GM12892 (cell line): ENCODE results near the gene GOLGA8B.
A peak's percentile ranks its signal among the peaks of the same experiment; 100 is the strongest.
"Not testable (repeated sequence)": the region's sequence is repeated elsewhere in the genome, so short reads cannot be mapped to it uniquely, and the experiment has no call there.

ENCODE experiments used
- DNase-seq: peaks from one replicate; pipeline ENCODE4 v3.0.0; 2011; ENCODE audit not compliant: insufficient read length
- FAIRE-seq: peaks from 2 replicates; lab custom pipeline; 2011; peaks lifted over from hg19 to GRCh38; lab: Jason Lieb, UNC

GOLGA8B gene

GRCh38 chr15:34564711-34565110 is 18.7 kb downstream of the GOLGA8B start:
- not testable (repeated sequence) for DNase-seq, FAIRE-seq

DNA sequence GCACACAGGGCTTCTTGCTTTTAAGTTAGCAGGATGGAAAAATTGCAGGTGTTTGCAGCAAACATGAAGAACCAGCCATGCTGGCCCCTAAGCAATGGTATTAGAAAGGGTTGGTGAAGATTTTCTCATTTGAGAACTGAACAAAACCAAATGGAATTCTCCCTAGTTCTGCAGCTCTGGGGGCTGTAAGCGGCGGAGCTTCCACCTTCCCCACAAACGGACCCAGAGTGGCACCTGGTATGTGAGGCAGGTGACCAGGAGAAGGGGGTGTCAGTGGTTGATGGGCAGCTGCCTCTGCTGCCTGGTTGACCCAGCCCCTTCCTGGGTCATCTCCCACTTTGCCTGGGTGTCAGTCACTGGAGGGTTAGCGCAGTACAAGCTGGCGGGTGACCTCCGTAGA is 22.6 kb downstream of the GOLGA8B start:
- DNase-seq, FAIRE-seq: not testable (repeated sequence)

- not testable (repeated sequence) for FAIRE-seq, DNase-seq
Measured at GRCh38 chr15:34559764-34560163, 23.7 kb downstream of the GOLGA8B start.

- not testable (repeated sequence) for DNase-seq, FAIRE-seq
Measured at GRCh38 chr15:34555162-34555561, 28.3 kb downstream of the GOLGA8B start.

DNA sequence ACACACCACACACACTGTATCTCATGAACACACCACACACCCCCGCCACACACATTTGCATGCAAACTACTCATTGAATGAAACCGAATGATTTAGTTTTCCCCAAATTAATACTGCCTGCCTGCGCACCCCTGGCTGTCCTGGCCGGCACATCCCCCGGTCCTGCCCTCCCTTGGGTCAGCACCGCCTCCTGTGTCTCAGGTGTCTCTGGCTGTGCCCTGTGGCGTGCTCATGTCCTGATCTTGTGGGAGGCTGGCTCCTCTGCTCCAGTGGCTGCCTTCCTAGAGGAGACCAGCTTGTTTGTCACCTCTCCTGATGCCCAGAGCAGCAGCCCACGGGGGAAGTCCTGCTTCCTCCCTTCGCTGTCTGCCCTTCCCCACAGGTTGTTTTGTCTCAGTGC is 28.7 kb downstream of the GOLGA8B start:
- DNase-seq, FAIRE-seq: not testable (repeated sequence)

DNA sequence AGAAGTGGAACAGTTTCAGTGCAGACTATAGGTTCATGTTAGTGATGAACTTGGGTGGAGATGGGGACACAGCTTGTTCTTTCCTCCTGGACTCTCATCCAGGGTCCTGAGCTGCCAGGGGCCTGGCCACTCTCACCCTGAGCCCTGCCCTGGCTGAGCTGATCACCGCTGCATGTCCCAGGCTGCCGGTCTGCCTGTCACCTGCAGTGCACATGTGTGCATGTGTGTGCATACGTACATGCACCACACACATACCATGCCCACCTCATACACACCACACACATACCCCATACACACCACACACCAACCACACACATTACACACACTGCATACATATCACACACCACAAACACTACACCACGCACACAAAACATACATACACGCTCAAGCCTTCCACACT is 29.3 kb downstream of the GOLGA8B start:
- DNase-seq = not testable (repeated sequence)

GRCh38 chr15:34550129-34550528 is 33.3 kb downstream of the GOLGA8B start:
- peak; percentile 48 for FAIRE-seq
- not testable (repeated sequence) for DNase-seq

More for the DNA sequence above, 29.3 kb downstream of the GOLGA8B start:
- peak; percentile 65 for FAIRE-seq

DNA sequence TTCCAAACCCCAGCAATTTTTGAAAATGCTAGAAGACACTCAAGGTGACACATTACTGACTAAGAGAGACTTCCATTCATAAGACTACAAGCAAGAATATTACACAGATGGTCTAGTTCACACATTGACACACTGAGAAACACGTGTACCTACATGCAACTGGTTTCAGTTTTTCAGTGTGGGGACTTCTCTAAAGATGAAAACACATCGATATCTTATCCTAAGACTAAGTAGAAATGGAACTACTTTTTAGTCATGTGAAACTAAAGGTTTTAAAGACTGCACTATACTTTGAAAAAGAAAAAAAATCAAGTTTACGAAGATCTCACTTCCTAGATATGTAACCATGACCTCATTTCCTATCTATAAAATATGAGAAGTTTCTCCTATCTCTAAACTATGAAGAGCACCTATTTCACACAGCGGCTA is 34.1 kb downstream of the GOLGA8B start:
- FAIRE-seq = peak; percentile 38
- not testable (repeated sequence) for DNase-seq

DNA sequence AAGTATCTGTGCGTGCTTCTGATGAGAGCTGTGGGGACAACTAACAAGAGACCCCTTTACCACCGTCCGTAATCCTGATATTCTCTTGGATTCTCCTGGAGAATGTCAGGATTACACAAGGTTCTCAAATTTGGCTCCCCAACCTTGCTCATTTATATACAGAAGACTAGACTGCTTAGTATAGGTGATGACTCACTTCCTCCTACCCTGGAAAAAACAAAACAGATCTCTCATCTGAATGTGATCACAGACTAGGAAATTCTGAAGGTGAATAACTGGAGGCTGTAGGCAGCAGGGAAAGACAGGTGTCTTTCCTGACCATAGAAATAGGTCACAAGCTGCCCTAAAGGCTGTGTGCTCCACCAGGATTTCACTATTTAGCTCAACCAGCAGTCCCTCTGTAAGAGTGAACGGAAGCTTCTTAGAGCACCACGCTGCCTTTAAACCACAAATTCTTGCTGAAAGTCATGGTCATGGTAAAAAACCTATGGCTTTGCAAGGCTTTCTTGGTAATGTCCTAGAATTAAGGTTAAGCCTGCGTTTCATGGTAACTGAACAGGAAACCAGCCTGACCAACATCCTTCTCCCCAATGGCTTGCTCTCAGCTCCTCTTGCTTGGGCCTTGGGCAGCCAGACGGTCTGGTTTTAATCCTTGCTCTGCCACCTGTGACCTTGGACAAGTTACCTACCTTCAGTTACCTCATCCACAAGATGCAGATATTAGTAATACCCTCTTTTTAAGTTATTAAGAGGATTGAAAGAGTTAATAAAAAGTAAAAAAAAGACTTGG is 39.4 kb downstream of the GOLGA8B start:
- not testable (repeated sequence) for DNase-seq, FAIRE-seq

DNA sequence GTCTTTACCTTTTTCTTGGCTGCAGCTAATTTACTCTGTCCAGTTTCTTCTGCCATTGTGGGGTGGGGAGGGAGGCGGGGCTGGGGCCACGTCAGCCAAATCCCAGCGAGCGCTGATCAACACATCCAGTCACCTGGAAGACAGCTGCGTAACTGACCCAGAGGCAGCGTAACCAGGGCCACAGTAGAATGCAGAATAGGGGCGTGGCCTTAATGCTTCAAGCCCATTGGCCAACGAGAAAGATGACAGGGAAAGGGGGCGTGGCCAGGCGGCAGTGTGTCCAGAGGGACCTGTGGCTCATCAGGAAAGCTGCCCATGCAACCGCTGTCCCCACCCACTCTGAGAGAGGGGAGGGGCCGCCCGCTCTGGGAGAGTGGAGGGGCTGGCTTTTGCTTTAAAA is 47.6 kb downstream of the GOLGA8B start:
- not testable (repeated sequence) for FAIRE-seq

More for the DNA sequence above, 47.6 kb downstream of the GOLGA8B start:
- DNase-seq = not testable (repeated sequence)
